H9 (cell line): Measurements from ENCODE around the gene CXCR5. TPM values are rescaled to one million over a fixed set of nuclear protein-coding genes. Genes with fewer than 3 reads are reported as not detected.

ENCODE experiments used
- DNase-seq: peaks from one replicate; pipeline ENCODE4 v3.0.0-alpha.2; 2017
- H2AFZ ChIP-seq: one replicate; pipeline ENCODE4 v1.6.1; 2013; ENCODE audit warnings: mild to moderate bottlenecking, low read length, control low read depth, moderate library complexity
- H2AK5ac ChIP-seq: 2 replicates; pipeline ENCODE4 v1.6.1; 2013; ENCODE audit warnings: low read length, control low read depth, mixed read lengths; ENCODE audit not compliant: insufficient read length
- H2BK120ac ChIP-seq: one replicate; pipeline ENCODE4 v1.6.1; 2013; ENCODE audit warnings: low read depth, mild to moderate bottlenecking, low read length, control low read depth, inconsistent platforms; ENCODE audit not compliant: poor library complexity, severe bottlenecking
- H2BK12ac ChIP-seq: 2 replicates; pipeline ENCODE4 v1.6.1; 2013; ENCODE audit warnings: low read length, control low read depth, mixed read lengths, low read depth; ENCODE audit not compliant: insufficient read length
- H2BK15ac ChIP-seq: 2 replicates; pipeline ENCODE4 v1.6.1; 2013; ENCODE audit warnings: low read depth, low read length, control low read depth
- H2BK20ac ChIP-seq: one replicate; pipeline ENCODE4 v1.6.1; 2013; ENCODE audit warnings: low read depth, mild to moderate bottlenecking, low read length, control low read depth, inconsistent platforms; ENCODE audit not compliant: poor library complexity, severe bottlenecking
- H2BK5ac ChIP-seq: 2 replicates; pipeline ENCODE4 v1.6.1; 2013; ENCODE audit warnings: low read length, control low read depth, mixed read lengths; ENCODE audit not compliant: insufficient read length
- H3K14ac ChIP-seq: 2 replicates; pipeline ENCODE4 v1.6.1; 2013; ENCODE audit warnings: low read length, control low read depth; ENCODE audit not compliant: insufficient read depth
- H3K18ac ChIP-seq: 2 replicates; pipeline ENCODE4 v1.6.1; 2013; ENCODE audit warnings: low read depth, mild to moderate bottlenecking, mixed read lengths, low read length, control low read depth; ENCODE audit not compliant: insufficient read length
- H3K23ac ChIP-seq: 2 replicates; pipeline ENCODE4 v1.6.1; 2013; ENCODE audit warnings: low read length, control low read depth, mixed read lengths, low read depth; ENCODE audit not compliant: insufficient read length
- H3K23me2 ChIP-seq: 2 replicates; pipeline ENCODE4 v1.6.1; 2013; ENCODE audit warnings: low read depth, mild to moderate bottlenecking, mixed read lengths, low read length, control low read depth; ENCODE audit not compliant: insufficient read length, poor library complexity, severe bottlenecking
- H3K27ac ChIP-seq: 2 replicates; pipeline ENCODE4 v1.5.1; 2013; ENCODE audit warnings: low read length, control low read depth, mixed read lengths, low read depth; ENCODE audit not compliant: insufficient read length
- H3K27me3 ChIP-seq: 2 replicates; pipeline ENCODE4 v1.6.1; 2013; ENCODE audit warnings: low read length, control low read depth, inconsistent platforms; ENCODE audit not compliant: insufficient read depth
- H3K4ac ChIP-seq: 2 replicates; pipeline ENCODE4 v1.6.1; 2013; ENCODE audit warnings: low read depth, mild to moderate bottlenecking, control low read depth, inconsistent platforms, low read length, moderate library complexity
- H3K4me1 ChIP-seq: 2 replicates; pipeline ENCODE4 v1.6.1; 2013; ENCODE audit warnings: low read length, control low read depth, inconsistent platforms; ENCODE audit not compliant: insufficient read depth
- H3K4me2 ChIP-seq: 2 replicates; pipeline ENCODE4 v1.6.1; 2013; ENCODE audit warnings: low read length, control low read depth, mixed read lengths; ENCODE audit not compliant: insufficient read length, insufficient read depth
- H3K56ac ChIP-seq: 2 replicates; pipeline ENCODE4 v1.6.1; 2013; ENCODE audit warnings: low read depth, mild to moderate bottlenecking, mixed read lengths, low read length, control low read depth; ENCODE audit not compliant: insufficient read length
- H3K79me1 ChIP-seq: 2 replicates; pipeline ENCODE4 v1.6.1; 2013; ENCODE audit warnings: low read depth, mild to moderate bottlenecking, moderate library complexity, low read length, control low read depth, inconsistent platforms; ENCODE audit not compliant: insufficient read depth, poor library complexity, severe bottlenecking
- H3K79me2 ChIP-seq: 2 replicates; pipeline ENCODE4 v1.6.1; 2013; ENCODE audit warnings: low read length, control low read depth, inconsistent platforms; ENCODE audit not compliant: insufficient read depth
- H3K9ac ChIP-seq: 2 replicates; pipeline ENCODE4 v1.6.1; 2013; ENCODE audit warnings: low read length, control low read depth, mixed read lengths; ENCODE audit not compliant: insufficient read length; ENCODE audit errors: extremely low read depth
- H3K9me3 ChIP-seq: one replicate; pipeline ENCODE4 v1.6.1; 2013; ENCODE audit warnings: low read depth, low read length, inconsistent platforms; ENCODE audit not compliant: control insufficient read depth
- H3T11ph ChIP-seq: one replicate; pipeline ENCODE4 v1.6.1; 2013; ENCODE audit warnings: mild to moderate bottlenecking, low read length, control low read depth, inconsistent platforms
- H4K20me1 ChIP-seq: one replicate; pipeline ENCODE4 v1.6.1; 2013; ENCODE audit not compliant: control insufficient read depth, insufficient read length, insufficient read depth
- H4K5ac ChIP-seq: 2 replicates; pipeline ENCODE4 v1.6.1; 2013; ENCODE audit warnings: low read depth, mild to moderate bottlenecking, mixed read lengths, low read length, control low read depth; ENCODE audit not compliant: insufficient read length
- H4K8ac ChIP-seq: replicated peaks from 2 replicates; pipeline ENCODE4 v1.6.1; 2013; ENCODE audit warnings: low read length, control low read depth, mixed read lengths, low read depth; ENCODE audit not compliant: insufficient read length
- H4K91ac ChIP-seq: 2 replicates; pipeline ENCODE4 v1.6.1; 2013; ENCODE audit warnings: low read depth, mild to moderate bottlenecking, moderate library complexity, mixed read lengths, low read length, control low read depth; ENCODE audit not compliant: insufficient read length
- H3K27ac Mint-ChIP-seq, 3 experiments: 2 replicates in 2 of 3; 3 replicates in 1 of 3; pipeline ENCODE4 v1.8.0; 2020 to 2021; ENCODE audit warnings: mixed read lengths in 3 of 3, mild to moderate bottlenecking in 1 of 3, moderate library complexity in 1 of 3
- H3K27me3 Mint-ChIP-seq: 2 replicates; pipeline ENCODE4 v1.8.0; 2021; ENCODE audit warnings: low read depth, mild to moderate bottlenecking, moderate library complexity, mixed read lengths
- H3K36me3 Mint-ChIP-seq, 3 experiments: 2 replicates in 2 of 3; 3 replicates in 1 of 3; pipeline ENCODE4 v1.8.0; 2020 to 2021; ENCODE audit warnings: low read depth in 3 of 3, mixed read lengths in 3 of 3; ENCODE audit not compliant: insufficient read depth in 1 of 3
- H3K4me1 Mint-ChIP-seq, 2 experiments: 2 replicates each; pipeline ENCODE4 v1.8.0; 2020; ENCODE audit warnings: mixed read lengths in 2 of 2
- H3K4me3 Mint-ChIP-seq, 2 experiments: 2 replicates in 1 of 2; 3 replicates in 1 of 2; pipeline ENCODE4 v1.8.0; 2020 to 2021; ENCODE audit warnings: mild to moderate bottlenecking in 2 of 2, mixed read lengths in 2 of 2, moderate library complexity in 1 of 2
- H3K9me3 Mint-ChIP-seq, 2 experiments: 2 replicates in 1 of 2; 3 replicates in 1 of 2; pipeline ENCODE4 v1.8.0; 2020; ENCODE audit warnings: mild to moderate bottlenecking in 2 of 2, mixed read lengths in 2 of 2, moderate library complexity in 1 of 2
- CTCF ChIP-seq: fragments of 200-600 bp; sonication (generic); conservative IDR thresholded peaks from 3 replicates; pipeline ENCODE4 v1.8.0; 2021; ENCODE audit warnings: antibody characterized with exemption, mild to moderate bottlenecking
- WGBS: extraction: QIAGEN DNeasy Blood & Tissue Kit; methylation state at CpG from one replicate; pipeline ENCODE4 v1.1.7; 2013; ENCODE audit warnings: missing lambda C conversion rate, low lambda C conversion rate, mixed read lengths; ENCODE audit not compliant: insufficient read length; ENCODE audit errors: extremely low coverage; 5-methylcytosine and 5-hydroxymethylcytosine counted together
- total RNA-seq: library from RNA; stranded (reverse); gene quantifications from 2 replicates; pipeline ENCODE4 v1.2.1, GENCODE V29; 2021

The CXCR5 gene
- total RNA-seq, 1 experiment from 2014 or later = 0.07 TPM

- no peak overlapping the region for H2BK15ac ChIP-seq
- no peaks in the 10 kb centered on the region for H3K36me3 Mint-ChIP-seq
- H3K27ac ChIP-seq = no peak overlapping the region
- WGBS = no CpG with 5 or more reads among the region's 8 CpGs
- no peak overlapping the region for H3K14ac ChIP-seq
- H3K4me2 ChIP-seq = no peak overlapping the region
- no peak overlapping the region for H2BK120ac ChIP-seq
- no peak overlapping the region for H3K18ac ChIP-seq
- H3K79me2 ChIP-seq = no peaks in the 10 kb centered on the region
- H3K27me3 Mint-ChIP-seq = 0 out of 2 replicates have a peak, but pooled peaks cover 2% of the 10 kb centered on the region
- no peak overlapping the region for H2BK5ac ChIP-seq
- H3K9me3 Mint-ChIP-seq = no peaks in the 10 kb centered on the region
- no peak overlapping the region for H3K9ac ChIP-seq
- H3K4me3 Mint-ChIP-seq = no peak overlapping the region
- H4K20me1 ChIP-seq = no peaks in the 10 kb centered on the region
- H3K9me3 ChIP-seq = no peaks in the 10 kb centered on the region
- H3K23ac ChIP-seq = no peak overlapping the region
- no peak overlapping the region for H2AK5ac ChIP-seq
- peaks cover 4 to 5% of the 10 kb centered on the region in 2 experiments; a peak in 2 of 4 replicates for H3K4me1 Mint-ChIP-seq
- no peaks in the 10 kb centered on the region for H3K23me2 ChIP-seq
- no peak overlapping the region for H2BK12ac ChIP-seq
- TF ChIP-seq CTCF = no peak
- no peak overlapping the region for H3K56ac ChIP-seq
- H3K4me1 ChIP-seq = no peaks in the 10 kb centered on the region
- H3K4ac ChIP-seq = no peak overlapping the region
- no peak overlapping the region for H4K8ac ChIP-seq
- no peak overlapping the region for H2BK20ac ChIP-seq
- no peaks in the 10 kb centered on the region for H3K79me1 ChIP-seq
- no peak overlapping the region for H3T11ph ChIP-seq
- no peak overlapping the region for H3K27ac Mint-ChIP-seq
- H3K27me3 ChIP-seq = no peaks in the 10 kb centered on the region
- DNase-seq = no peak
- no peak overlapping the region for H2AFZ ChIP-seq
- H4K91ac ChIP-seq = no peak overlapping the region
- no peak overlapping the region for H4K5ac ChIP-seq
Observed at GRCh38 chr11:118837868-118838267, 45.8 kb upstream of the CXCR5 start.
